Measurements from ENCODE around the gene MAP4K2. TPM values are rescaled to one million over a fixed set of nuclear protein-coding genes. Genes with fewer than 3 reads are reported as not detected.

The MAP4K2 gene
- total RNA-seq, 1 donor from 2014 or later, result 202 TPM

GRCh38 chr11:64755681-64756361, 47.2 kb downstream of the MAP4K2 start:
- TF ChIP-seq, protein P1, sequence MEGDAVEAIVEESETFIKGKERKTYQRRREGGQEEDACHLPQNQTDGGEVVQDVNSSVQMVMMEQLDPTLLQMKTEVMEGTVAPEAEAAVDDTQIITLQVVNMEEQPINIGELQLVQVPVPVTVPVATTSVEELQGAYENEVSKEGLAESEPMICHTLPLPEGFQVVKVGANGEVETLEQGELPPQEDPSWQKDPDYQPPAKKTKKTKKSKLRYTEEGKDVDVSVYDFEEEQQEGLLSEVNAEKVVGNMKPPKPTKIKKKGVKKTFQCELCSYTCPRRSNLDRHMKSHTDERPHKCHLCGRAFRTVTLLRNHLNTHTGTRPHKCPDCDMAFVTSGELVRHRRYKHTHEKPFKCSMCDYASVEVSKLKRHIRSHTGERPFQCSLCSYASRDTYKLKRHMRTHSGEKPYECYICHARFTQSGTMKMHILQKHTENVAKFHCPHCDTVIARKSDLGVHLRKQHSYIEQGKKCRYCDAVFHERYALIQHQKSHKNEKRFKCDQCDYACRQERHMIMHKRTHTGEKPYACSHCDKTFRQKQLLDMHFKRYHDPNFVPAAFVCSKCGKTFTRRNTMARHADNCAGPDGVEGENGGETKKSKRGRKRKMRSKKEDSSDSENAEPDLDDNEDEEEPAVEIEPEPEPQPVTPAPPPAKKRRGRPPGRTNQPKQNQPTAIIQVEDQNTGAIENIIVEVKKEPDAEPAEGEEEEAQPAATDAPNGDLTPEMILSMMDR (IDR thresholded peaks at IDR 0.05; ENCODE audit: unreplicated experiment), result no peak
- no peak for DNase-seq (ENCODE audit: low spot score)
- Mint-ChIP-seq H3K36me3 (ENCODE audit: low read depth, unreplicated experiment) (no peaks in the 10 kb centered on the region), H3K27ac (ENCODE audit: unreplicated experiment) (no peak overlapping the region), H3K9me3 (ENCODE audit: unreplicated experiment) (no peaks in the 10 kb centered on the region), H3K4me1 (ENCODE audit: unreplicated experiment) (peaks cover 8% of the 10 kb centered on the region), H3K27me3 (ENCODE audit: unreplicated experiment) (peaks cover 9% of the 10 kb centered on the region), H3K4me3 (ENCODE audit: unreplicated experiment) (no peak overlapping the region)

DNA sequence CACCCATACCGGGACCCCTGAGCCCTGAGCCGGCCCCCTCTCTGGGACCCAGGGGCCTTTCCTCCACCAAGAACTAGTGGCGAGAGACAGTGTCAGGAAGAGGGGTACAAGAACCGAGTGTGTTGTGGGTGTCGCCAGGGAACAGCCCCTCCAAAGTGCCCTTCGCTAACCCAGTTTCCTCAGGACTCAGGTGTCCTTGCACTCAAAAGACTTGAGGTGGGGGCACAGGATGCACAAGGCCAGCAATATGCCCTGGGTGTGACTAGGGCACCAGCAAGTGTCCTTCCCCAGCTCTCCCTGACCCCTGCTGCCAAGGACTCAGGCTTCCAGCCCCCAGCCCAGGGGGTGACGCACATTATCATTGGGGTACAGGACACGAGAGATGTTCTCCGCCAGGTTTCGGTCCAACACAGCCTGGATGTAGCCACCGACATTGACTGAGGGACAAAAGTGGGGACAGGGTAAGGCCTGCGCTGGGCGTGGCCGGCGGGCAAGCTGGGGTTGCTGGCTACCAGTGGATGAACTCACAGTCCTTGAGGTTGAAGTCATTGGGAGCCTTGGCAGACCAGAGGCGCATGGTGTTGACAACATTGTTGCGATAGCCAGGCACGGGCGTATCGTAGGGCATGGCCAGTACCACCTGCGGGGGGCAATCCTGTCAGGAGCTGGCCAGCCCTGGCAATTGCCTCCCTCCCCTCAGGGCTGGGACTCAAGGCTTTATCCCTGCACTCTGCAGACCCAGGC, 47.9 kb downstream of the MAP4K2 start:
- DNase-seq (ENCODE audit: low spot score), result no peak
- no peaks in the 10 kb centered on the region for H3K36me3 Mint-ChIP-seq (ENCODE audit: low read depth, unreplicated experiment)
- TF ChIP-seq, protein P1 (IDR thresholded peaks at IDR 0.05; ENCODE audit: unreplicated experiment), result no peak
- H3K4me1 Mint-ChIP-seq (ENCODE audit: unreplicated experiment), result peaks cover 6% of the 10 kb centered on the region
- no peak overlapping the region for H3K4me3 Mint-ChIP-seq (ENCODE audit: unreplicated experiment)
- H3K9me3 Mint-ChIP-seq (ENCODE audit: unreplicated experiment), result no peaks in the 10 kb centered on the region
- H3K27ac Mint-ChIP-seq (ENCODE audit: unreplicated experiment), result no peak overlapping the region
- peaks cover 10% of the 10 kb centered on the region for H3K27me3 Mint-ChIP-seq (ENCODE audit: unreplicated experiment)

DNA sequence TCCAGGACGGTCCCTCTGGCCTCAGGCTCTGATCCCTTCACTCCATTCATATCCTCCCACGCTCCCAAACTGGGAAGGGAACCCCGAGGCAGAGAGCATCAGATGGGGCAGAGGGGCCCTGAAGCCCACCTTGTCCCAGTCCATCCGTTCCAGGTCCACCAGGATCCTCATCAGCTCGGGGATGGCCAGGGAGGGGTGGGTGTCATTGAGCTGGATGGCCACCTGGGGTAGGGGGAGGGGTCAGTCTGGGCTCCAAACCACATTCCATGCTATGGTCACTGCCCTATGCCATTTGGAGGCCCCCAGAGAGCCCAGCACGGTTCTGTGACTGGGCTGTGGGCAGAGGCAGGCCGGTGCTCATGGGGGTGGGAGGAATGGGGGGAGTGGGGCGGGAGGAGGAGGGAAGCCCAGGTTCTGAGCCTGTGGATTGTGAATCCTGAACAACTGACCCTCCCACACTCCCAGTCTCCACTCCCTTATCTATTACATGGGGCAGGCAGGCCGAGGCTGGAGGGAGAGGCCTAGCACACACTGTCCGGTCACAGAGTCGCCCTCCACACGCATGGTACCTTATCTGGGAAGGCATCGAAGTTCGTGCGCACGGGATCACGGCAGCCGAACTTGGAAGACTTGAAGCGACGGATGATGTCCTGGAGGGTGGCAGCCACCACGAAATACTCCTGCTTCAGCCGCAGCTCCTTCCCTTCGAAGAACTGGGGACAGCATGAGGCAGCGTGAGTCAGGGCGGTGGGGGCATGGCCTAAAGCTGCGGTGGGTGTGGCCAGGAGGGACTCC, 48.7 kb downstream of the MAP4K2 start:
- no peaks in the 10 kb centered on the region for H3K4me1 Mint-ChIP-seq (ENCODE audit: unreplicated experiment)
- TF ChIP-seq, protein P1 (IDR thresholded peaks at IDR 0.05; ENCODE audit: unreplicated experiment), result no peak
- H3K27me3 Mint-ChIP-seq (ENCODE audit: unreplicated experiment), result peaks cover 6% of the 10 kb centered on the region
- no peaks in the 10 kb centered on the region for H3K36me3 Mint-ChIP-seq (ENCODE audit: low read depth, unreplicated experiment)
- no peak for DNase-seq (ENCODE audit: low spot score)
- no peaks in the 10 kb centered on the region for H3K9me3 Mint-ChIP-seq (ENCODE audit: unreplicated experiment)
- no peak overlapping the region for H3K4me3 Mint-ChIP-seq (ENCODE audit: unreplicated experiment)
- no peak overlapping the region for H3K27ac Mint-ChIP-seq (ENCODE audit: unreplicated experiment)

DNA sequence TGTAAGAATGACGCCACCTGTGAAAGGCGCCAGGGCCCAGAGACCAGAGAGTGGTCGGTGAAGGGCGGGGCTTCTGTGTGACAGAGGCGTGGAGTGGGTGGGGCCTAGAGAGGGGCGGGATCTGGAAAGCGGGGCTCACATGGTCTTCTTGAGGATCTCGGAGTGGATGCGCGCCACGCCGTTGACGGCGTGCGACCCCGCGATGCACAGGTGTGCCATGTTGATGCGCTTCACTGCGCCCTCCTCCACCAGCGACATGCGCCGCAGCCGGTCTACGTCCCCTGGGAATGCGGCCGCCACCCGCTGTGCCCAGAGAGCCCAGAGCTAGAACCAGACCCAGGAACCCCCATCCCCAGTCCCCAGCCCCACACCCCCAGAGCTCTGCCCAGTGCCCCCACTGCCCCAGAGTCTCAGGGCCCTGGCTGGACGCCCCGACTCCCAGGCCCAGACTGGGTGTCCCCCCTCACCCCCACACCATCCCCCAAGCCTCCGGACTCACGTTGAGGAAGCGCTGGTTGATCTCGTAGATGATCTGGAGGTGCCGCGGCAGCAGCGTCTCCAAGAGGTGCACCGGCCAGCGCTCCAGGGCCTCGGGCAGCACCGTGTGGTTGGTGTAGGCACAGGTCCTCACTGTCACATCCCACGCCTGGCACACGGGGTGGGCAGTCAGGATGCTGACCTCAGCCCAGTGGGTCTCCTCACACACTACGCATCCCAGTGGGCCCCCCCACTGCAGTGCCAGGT, 49.5 kb downstream of the MAP4K2 start:
- no peak overlapping the region for H3K4me3 Mint-ChIP-seq (ENCODE audit: unreplicated experiment)

More for the DNA sequence above, 49.5 kb downstream of the MAP4K2 start:
- peaks cover 6% of the 10 kb centered on the region for H3K27me3 Mint-ChIP-seq (ENCODE audit: unreplicated experiment)
- DNase-seq (ENCODE audit: low spot score), result no peak
- no peaks in the 10 kb centered on the region for H3K36me3 Mint-ChIP-seq (ENCODE audit: low read depth, unreplicated experiment)
- no peaks in the 10 kb centered on the region for H3K4me1 Mint-ChIP-seq (ENCODE audit: unreplicated experiment)
- no peaks in the 10 kb centered on the region for H3K9me3 Mint-ChIP-seq (ENCODE audit: unreplicated experiment)
- TF ChIP-seq, protein P1 (IDR thresholded peaks at IDR 0.05; ENCODE audit: unreplicated experiment), result no peak
- H3K27ac Mint-ChIP-seq (ENCODE audit: unreplicated experiment), result no peak overlapping the region
